ENCODE measurements around the gene MOB3A. TPM values are rescaled to one million over a fixed set of nuclear protein-coding genes. Genes with fewer than 3 reads are reported as not detected.

Gene MOB3A
- total and polyA plus RNA-seq, 2 of the 13 experiments (the other 11 are each of a cell fraction or from before 2014, with no cell fraction given) = 3.5 to 17.8 TPM

GRCh38 chr19:2041683-2042484, 54.2 kb downstream of the MOB3A start:
- Histone ChIP-seq H3K27ac (ENCODE audit: extremely low read length, insufficient read depth, low read length) (no peak overlapping the region), H3K79me2 (ENCODE audit: insufficient read depth, low read length) (peaks cover 3% of the 10 kb centered on the region), H2AFZ (ENCODE audit: low read length) (no peak overlapping the region), H3K4me1 (ENCODE audit: insufficient read depth, low read length) (peaks cover 2% of the 10 kb centered on the region), H4K20me1 (ENCODE audit: insufficient read depth, low read length) (peaks cover 11% of the 10 kb centered on the region; the same call in 1 of the 2 replicates), H3K9ac (ENCODE audit: insufficient read depth, low read depth, low read length) (no peak overlapping the region), H3K36me3 (replicated peaks in 1 of 2; ENCODE audit: control insufficient read depth in 1 of 2, insufficient read depth in 2 of 2, low read length in 2 of 2) (peaks cover 21 to 57% of the 10 kb centered on the region in 2 experiments), H3K9me3 (ENCODE audit: low read length) (no peaks in the 10 kb centered on the region), H3K27me3 (ENCODE audit: control insufficient read depth in 1 of 2, insufficient read depth in 2 of 2, low read length in 2 of 2) (no peaks in the 10 kb centered on the region), H3K4me2 (ENCODE audit: low read depth, low read length) (no peak overlapping the region), H3K4me3 (replicated peaks in 1 of 3; ENCODE audit: insufficient read depth in 1 of 3, low read depth in 2 of 3, low read length in 3 of 3) (no peak overlapping the region)
- in situ Hi-C loops (cut with HindIII; ENCODE audit: extremely low pct_ligation_motif_present, low pct_unique_long_range_greater_than_20kb) = no loop called here
- FAIRE-seq = no peak
- DNase-seq (ENCODE audit: low spot score) = no peak
- no peak for ATAC-seq
- POLR2A ChIA-PET = interaction anchor here (1.2 to 1.5 kb wide), 2 partner anchors 10 to 18 kb away, joined by 4 to 5 read pairs; no protein-coding TSS in a partner anchor
- intact Hi-C loops (cut with micrococcal nuclease; ENCODE audit: unreplicated experiment) = no loop called here
- WGBS (ENCODE audit: low lambda C conversion rate) = 97% methylated on average over 34 of the region's 77 CpGs
- BruUV-seq (replicated peaks) = no TSS peak
- CTCF ChIA-PET (ENCODE audit: low intra/inter-chr PET ratio, low total read pairs) = no interaction called here
- TF ChIP-seq RFXANK (CRISPR knock-in tag; IDR thresholded peaks at IDR 0.05) (0 out of 2 replicates have a peak, but pooled peaks have one; percentile 60), ZNF772 (CRISPR knock-in tag; IDR thresholded peaks at IDR 0.05) (no peak), MBNL3 (CRISPR knock-in tag; conservative IDR thresholded peaks at IDR 0.05) (no peak), ZBTB43 (CRISPR knock-in tag; conservative IDR thresholded peaks at IDR 0.05) (no peak), RFXAP (CRISPR knock-in tag; IDR thresholded peaks at IDR 0.05; ENCODE audit: borderline replicate concordance) (peak; percentile 90), NR1H2 (CRISPR knock-in tag; IDR thresholded peaks at IDR 0.05; ENCODE audit: borderline replicate concordance, low read depth) (no peak), PATZ1 (CRISPR knock-in tag; IDR thresholded peaks at IDR 0.05) (peak; percentile 26; the same call in 1 of the 2 replicates), ZBTB39 (CRISPR knock-in tag; IDR thresholded peaks at IDR 0.05) (no peak), RFX5 (IDR thresholded peaks at IDR 0.05; ENCODE audit: low read depth, low read length) (peak; percentile 95), ZNF770 (CRISPR knock-in tag; IDR thresholded peaks at IDR 0.05) (no peak), MAZ (IDR thresholded peaks at IDR 0.05; ENCODE audit: borderline replicate concordance, low read depth, low read length) (0 out of 2 replicates have a peak, but pooled peaks have one; percentile 25), MAZ (CRISPR knock-in tag; IDR thresholded peaks at IDR 0.05; ENCODE audit: low read depth) (no peak), NFYB (CRISPR knock-in tag; IDR thresholded peaks at IDR 0.05) (peak; percentile 47), CEBPB (IDR thresholded peaks at IDR 0.05; ENCODE audit: borderline replicate concordance, low read depth, low read length) (0 out of 2 replicates have a peak, but pooled peaks have one; percentile 29)

All from HepG2 (cell line).